ENCODE measurements around the gene NR2F2. TPM values are rescaled to one million over a fixed set of nuclear protein-coding genes. Genes with fewer than 3 reads are reported as not detected.

NR2F2 gene
- total and polyA plus RNA-seq, 7 donors, result 12.6 to 47.9 (median 24.0) TPM

- DNase-seq, result no peak
- Histone ChIP-seq H3K4me1 (peaks cover 0 to 35% (median 19%) of the 10 kb centered on the region in 4 donors), H3K27ac (peak overlapping the region; percentile 92 to 97 (median 94)), H3K4me3 (peak overlapping the region; percentile 75 to 89 (median 85)), H3K27me3 (no peaks in the 10 kb centered on the region), H3K36me3 (peaks cover 0 to 16% (median 3%) of the 10 kb centered on the region in 4 donors), H3K9me3 (no peaks in the 10 kb centered on the region)
- intact Hi-C loops (cut with DNase I), result loop anchor here (10.0 kb wide), 1 partner anchor 1493 kb away; no protein-coding TSS in a partner anchor
- 4 to 6% methylated on average over 14 of the region's 14 CpGs for WGBS, 2 donors
- TF ChIP-seq POLR2A (IDR thresholded peaks at IDR 0.05), result no peak
- no peak for TF ChIP-seq POLR2AphosphoS5 (IDR thresholded peaks at IDR 0.05)
- TF ChIP-seq, protein P1, sequence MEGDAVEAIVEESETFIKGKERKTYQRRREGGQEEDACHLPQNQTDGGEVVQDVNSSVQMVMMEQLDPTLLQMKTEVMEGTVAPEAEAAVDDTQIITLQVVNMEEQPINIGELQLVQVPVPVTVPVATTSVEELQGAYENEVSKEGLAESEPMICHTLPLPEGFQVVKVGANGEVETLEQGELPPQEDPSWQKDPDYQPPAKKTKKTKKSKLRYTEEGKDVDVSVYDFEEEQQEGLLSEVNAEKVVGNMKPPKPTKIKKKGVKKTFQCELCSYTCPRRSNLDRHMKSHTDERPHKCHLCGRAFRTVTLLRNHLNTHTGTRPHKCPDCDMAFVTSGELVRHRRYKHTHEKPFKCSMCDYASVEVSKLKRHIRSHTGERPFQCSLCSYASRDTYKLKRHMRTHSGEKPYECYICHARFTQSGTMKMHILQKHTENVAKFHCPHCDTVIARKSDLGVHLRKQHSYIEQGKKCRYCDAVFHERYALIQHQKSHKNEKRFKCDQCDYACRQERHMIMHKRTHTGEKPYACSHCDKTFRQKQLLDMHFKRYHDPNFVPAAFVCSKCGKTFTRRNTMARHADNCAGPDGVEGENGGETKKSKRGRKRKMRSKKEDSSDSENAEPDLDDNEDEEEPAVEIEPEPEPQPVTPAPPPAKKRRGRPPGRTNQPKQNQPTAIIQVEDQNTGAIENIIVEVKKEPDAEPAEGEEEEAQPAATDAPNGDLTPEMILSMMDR (IDR thresholded peaks at IDR 0.05), result no peak
- no peak for TF ChIP-seq EP300 (IDR thresholded peaks at IDR 0.05)
Measured at GRCh38 chr15:96337365-96338023, 7.0 kb downstream of the NR2F2 start.

DNA sequence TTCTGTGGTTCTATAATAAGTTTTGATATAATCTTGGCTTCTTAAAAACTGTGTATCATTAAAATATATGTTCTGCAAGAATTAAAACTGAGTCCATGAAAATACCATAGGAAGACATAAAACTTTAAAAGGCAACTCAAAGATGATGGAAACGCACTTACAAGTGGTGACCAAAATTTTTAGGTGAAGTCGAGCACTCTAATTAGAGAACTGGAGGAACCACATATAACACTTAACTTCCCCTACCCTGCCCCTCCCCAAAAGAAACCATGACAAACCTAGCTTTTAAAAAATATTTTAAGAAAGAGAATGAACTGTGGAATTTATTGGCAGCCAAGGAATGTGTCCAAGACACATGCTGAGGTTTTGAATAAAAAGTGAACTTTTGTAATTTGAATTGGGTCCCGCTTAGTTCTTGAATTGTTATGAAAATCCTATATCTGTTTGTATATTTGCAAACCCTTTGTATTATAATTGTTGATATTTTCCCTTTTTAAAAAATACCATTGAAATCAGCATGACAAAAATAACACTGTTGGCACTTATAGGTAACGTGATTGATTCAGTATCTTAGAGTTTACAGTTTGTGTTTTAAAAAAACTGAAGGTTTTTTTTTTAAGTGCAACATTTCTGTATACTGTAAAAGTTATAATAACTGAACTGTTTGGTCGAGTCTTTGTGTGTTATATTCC, 7.7 kb downstream of the NR2F2 start:
- TF ChIP-seq, protein P1 (IDR thresholded peaks at IDR 0.05), result no peak
- no peak for TF ChIP-seq POLR2A (IDR thresholded peaks at IDR 0.05)
- TF ChIP-seq EP300 (IDR thresholded peaks at IDR 0.05), result no peak
- TF ChIP-seq POLR2AphosphoS5 (IDR thresholded peaks at IDR 0.05), result no peak
- Histone ChIP-seq H3K36me3 (peaks cover 0 to 16% (median 3%) of the 10 kb centered on the region in 4 donors), H3K27me3 (no peaks in the 10 kb centered on the region), H3K4me1 (peaks cover 0 to 40% (median 26%) of the 10 kb centered on the region in 4 donors), H3K9me3 (no peaks in the 10 kb centered on the region), H3K4me3 (peak overlapping the region; percentile 75 to 89 (median 85)), H3K27ac (peak overlapping the region; percentile 92 to 97 (median 94))
- 9 to 23% methylated on average over 5 of the region's 5 CpGs for WGBS, 2 donors
- DNase-seq, result no peak
- intact Hi-C loops (cut with DNase I), result loop anchor here (10.0 kb wide), 1 partner anchor 1493 kb away; no protein-coding TSS in a partner anchor

GRCh38 chr15:96338766-96339618, 8.5 kb downstream of the NR2F2 start:
- no peaks in the 10 kb centered on the region for H3K9me3 ChIP-seq
- TF ChIP-seq POLR2A (IDR thresholded peaks at IDR 0.05) (no peak), POLR2AphosphoS5 (IDR thresholded peaks at IDR 0.05) (no peak), EP300 (IDR thresholded peaks at IDR 0.05) (no peak)
- TF ChIP-seq, protein P1 (IDR thresholded peaks at IDR 0.05), result no peak
- WGBS, 2 donors, result 4 to 12% methylated on average over 7 of the region's 7 CpGs
- H3K4me1 ChIP-seq, result peaks cover 0 to 48% (median 33%) of the 10 kb centered on the region in 4 donors
- peaks cover 0 to 13% (median 3%) of the 10 kb centered on the region in 4 donors for H3K36me3 ChIP-seq
- intact Hi-C loops (cut with DNase I), result loop anchor here (10.0 kb wide), 1 partner anchor 1494 kb away; no protein-coding TSS in a partner anchor
- no peak for DNase-seq
- peak overlapping the region; percentile 69 to 89 (median 80) for H3K4me3 ChIP-seq
- H3K27ac ChIP-seq, result peak overlapping the region; percentile 92 to 97 (median 94)
- no peaks in the 10 kb centered on the region for H3K27me3 ChIP-seq

DNA sequence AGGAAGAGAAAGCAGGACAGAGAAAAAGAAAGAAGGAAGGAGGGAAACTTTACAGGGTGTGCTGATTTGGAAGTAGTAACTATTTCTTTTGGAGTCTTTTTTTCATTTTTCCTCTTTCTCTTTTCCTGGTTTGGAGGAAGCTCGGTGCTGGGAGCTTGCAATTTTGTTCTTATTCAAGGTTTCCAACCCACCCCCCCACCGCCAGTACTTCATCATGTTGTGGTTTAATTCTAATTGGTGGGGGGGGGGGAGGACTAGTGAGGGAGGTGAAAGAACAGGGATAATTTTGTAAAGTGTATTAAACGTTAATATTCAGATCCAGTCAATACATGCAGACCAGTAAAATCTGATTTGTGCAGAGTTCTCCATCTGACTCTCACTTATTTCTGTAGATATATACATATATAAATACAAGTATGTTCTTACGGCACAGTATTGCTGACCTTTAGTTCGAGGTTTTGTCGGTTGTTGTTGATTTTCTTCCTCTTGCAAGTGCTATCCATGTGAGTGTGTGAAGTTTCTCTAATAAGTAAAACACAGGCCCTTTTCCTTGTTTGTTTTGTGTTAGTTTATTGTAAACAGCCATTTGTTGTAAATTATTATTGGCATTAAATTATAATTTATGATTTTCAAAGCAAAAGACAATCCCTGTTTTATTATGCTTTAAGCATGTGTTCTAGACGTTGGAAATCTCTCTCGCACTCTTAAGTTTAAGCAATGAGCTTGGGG, 9.3 kb downstream of the NR2F2 start:
- WGBS, 2 donors, result 1 to 5% methylated on average over 8 of the region's 8 CpGs
- Histone ChIP-seq H3K27ac (peak overlapping the region; percentile 92 to 97 (median 94)), H3K36me3 (peaks cover 0 to 5% (median 0%) of the 10 kb centered on the region in 4 donors), H3K9me3 (no peaks in the 10 kb centered on the region), H3K4me3 (peak overlapping the region; percentile 69 to 89 (median 80)), H3K4me1 (peaks cover 0 to 50% (median 38%) of the 10 kb centered on the region in 4 donors), H3K27me3 (no peaks in the 10 kb centered on the region)
- DNase-seq, result no peak
- TF ChIP-seq EP300 (IDR thresholded peaks at IDR 0.05) (no peak), POLR2A (IDR thresholded peaks at IDR 0.05) (no peak), POLR2AphosphoS5 (IDR thresholded peaks at IDR 0.05) (peak in 1 of 4 donors; percentile 2)
- TF ChIP-seq, protein P1 (IDR thresholded peaks at IDR 0.05), result no peak
- intact Hi-C loops (cut with DNase I), result loop anchor here (10.0 kb wide), 1 partner anchor 1495 kb away; no protein-coding TSS in a partner anchor
